A549 (cell line): ENCODE results near the gene PHYH. TPM values are rescaled to one million over a fixed set of nuclear protein-coding genes. Genes with fewer than 3 reads are reported as not detected.

Source experiments
- ATAC-seq, 2 experiments: fragments of 200-7000 bp in 1 of 2; fragments of >200 bp in 1 of 2; cut with Nextera tagmentation in 1 of 2; cut with Tn5 transposase in 1 of 2; 3 replicates each; pipeline versions ENCODE4 v1.8.0 to v1.9.1; 2018 to 2020; ENCODE audit warnings: mild to moderate bottlenecking in 1 of 2, moderate library complexity in 1 of 2
- CTCF ChIA-PET: fragments of 300-600 bp; sonication (Branson Sonifier 250); formaldehyde crosslinking; extraction: SDS; loops from one replicate; lab custom pipeline; 2021; ENCODE audit warnings: antibody characterized with exemption, inconsistent platforms; lab: Yijun Ruan, JAX
- POLR2A ChIA-PET: fragments of 350-600 bp; formaldehyde crosslinking; extraction: SDS; loops from one replicate; lab custom pipeline; 2021; ENCODE audit warnings: antibody characterized with exemption, inconsistent platforms; lab: Yijun Ruan, JAX
- DNase-seq, 2 experiments: peaks; one replicate each; pipeline versions ENCODE4 v3.0.0 to v3.0.0-alpha.2; 2011 to 2016; ENCODE audit warnings: low read depth in 1 of 2, low spot score in 1 of 2
- FAIRE-seq: peaks from 2 replicates; lab custom pipeline; 2011; peaks lifted over from hg19 to GRCh38; lab: Jason Lieb, UNC
- H3K27ac ChIP-seq, 2 experiments: fragments of >200 bp; sonication (Bioruptor Twin); formaldehyde crosslinking; 3 replicates each; pipeline ENCODE4 v1.5.1; 2016 to 2017
- H3K4me1 ChIP-seq: fragments of >200 bp; sonication (Bioruptor Twin); formaldehyde crosslinking; 3 replicates; pipeline ENCODE4 v1.6.1; 2016
- H3K4me2 ChIP-seq: fragments of >200 bp; sonication (Bioruptor Twin); formaldehyde crosslinking; 3 replicates; pipeline ENCODE4 v1.6.1; 2016
- H3K4me3 ChIP-seq: fragments of >200 bp; sonication (Bioruptor Twin); formaldehyde crosslinking; 3 replicates; pipeline ENCODE4 v1.5.1; 2016
- H3K9me3 ChIP-seq: fragments of >200 bp; sonication (Bioruptor Twin); formaldehyde crosslinking; 3 replicates; pipeline ENCODE4 v1.6.1; 2016
- CBX2 ChIP-seq: fragments of 200-600 bp; sonication (generic); IDR thresholded peaks from 2 replicates; pipeline ENCODE4 v1.6.1; 2016; ENCODE audit warnings: low read depth, mild to moderate bottlenecking, borderline replicate concordance
- EHF ChIP-seq: fragments of 250-450 bp; sonication (Bioruptor Pico); IDR thresholded peaks from 2 replicates; pipeline ENCODE4 v1.5.0; 2020; ENCODE audit warnings: mild to moderate bottlenecking
- ESRRA ChIP-seq: fragments of 150-350 bp; IDR thresholded peaks from 2 replicates; pipeline ENCODE4 v1.6.1; 2014; ENCODE audit warnings: mild to moderate bottlenecking, low read length, borderline replicate concordance
- FOXS1 ChIP-seq: fragments of 250-450 bp; sonication (Bioruptor Pico); IDR thresholded peaks from 2 replicates; pipeline ENCODE4 v1.5.0; 2020; ENCODE audit warnings: mild to moderate bottlenecking, moderate library complexity
- GATA3 ChIP-seq: IDR thresholded peaks from 2 replicates; pipeline ENCODE4 v1.6.1; 2012; ENCODE audit warnings: borderline replicate concordance
- HEYL ChIP-seq: fragments of 250-450 bp; sonication (Bioruptor Pico); IDR thresholded peaks from 2 replicates; pipeline ENCODE4 v1.8.0; 2021; ENCODE audit warnings: mild to moderate bottlenecking, moderate library complexity
- HOXA7 ChIP-seq: fragments of 250-450 bp; sonication (Bioruptor Pico); IDR thresholded peaks from 2 replicates; pipeline ENCODE4 v1.5.0; 2020; ENCODE audit warnings: mild to moderate bottlenecking, moderate library complexity
- KDM1A ChIP-seq: fragments of 200-600 bp; sonication (generic); IDR thresholded peaks from 2 replicates; pipeline ENCODE4 v1.6.1; 2016; ENCODE audit warnings: low read depth, mild to moderate bottlenecking
- MAFK ChIP-seq: fragments of 450-650 bp; IDR thresholded peaks from 2 replicates; pipeline ENCODE4 v1.6.1; 2014; ENCODE audit not compliant: partially characterized antibody
- NPAS2 ChIP-seq: fragments of 250-450 bp; sonication (Bioruptor Pico); IDR thresholded peaks from 2 replicates; pipeline ENCODE4 v1.8.0; 2022; ENCODE audit warnings: mild to moderate bottlenecking, moderate library complexity, borderline replicate concordance
- POLR2AphosphoS2 ChIP-seq: conservative IDR thresholded peaks from 2 replicates; pipeline ENCODE4 v1.6.1; 2012; ENCODE audit warnings: low read length, improper control_type of control experiment, inconsistent platforms
- RAD21 ChIP-seq, 2 experiments: fragments of >200 bp in 1 of 2; sonication (Bioruptor Twin) in 1 of 2; formaldehyde crosslinking in 1 of 2; IDR thresholded peaks in 1 of 2; conservative IDR thresholded peaks in 1 of 2; 2 replicates in 1 of 2; 3 replicates in 1 of 2; pipeline ENCODE4 v1.6.1; 2012 to 2018; ENCODE audit warnings: inconsistent platforms in 1 of 2
- RARB ChIP-seq: fragments of 250-450 bp; sonication (Bioruptor Pico); IDR thresholded peaks from 2 replicates; pipeline ENCODE4 v1.8.0; 2021; ENCODE audit warnings: mild to moderate bottlenecking, moderate library complexity
- RCOR1 ChIP-seq: fragments of 150-350 bp; IDR thresholded peaks from 2 replicates; pipeline ENCODE4 v1.6.1; 2014; ENCODE audit warnings: antibody characterized with exemption, low read length, low read depth
- RFX5 ChIP-seq: fragments of 450-650 bp; IDR thresholded peaks from 2 replicates; pipeline ENCODE4 v1.7.1; 2014; ENCODE audit warnings: antibody characterized with exemption, mild to moderate bottlenecking, moderate library complexity
- SMC3 ChIP-seq: fragments of >200 bp; sonication (Bioruptor Twin); formaldehyde crosslinking; IDR thresholded peaks from 3 replicates; pipeline ENCODE4 v1.6.1; 2018; ENCODE audit warnings: inconsistent platforms
- ZSCAN20 ChIP-seq: fragments of 250-450 bp; sonication (Bioruptor Pico); IDR thresholded peaks from 2 replicates; pipeline ENCODE4 v1.8.0; 2022; ENCODE audit warnings: mild to moderate bottlenecking, moderate library complexity
- WGBS: methylation state at CpG from one replicate; pipeline ENCODE4 v1.1.6; 2017; ENCODE audit errors: missing lambda C conversion rate; 5-methylcytosine and 5-hydroxymethylcytosine counted together
- polyA plus RNA-seq, 4 experiments: library from polyadenylated mRNA; depleted of rRNA in 3 of 4; stranded (reverse); fragments of >200 nt; fragmentation: RNase III in 1 of 4; extraction: RNeasy Plus Mini Kit Qiagen cat#74134 plus additional on column Dnase treatment in 1 of 4; gene quantifications; 2 replicates in 3 of 4; 3 replicates in 1 of 4; pipeline ENCODE4 v1.2.3, GENCODE V29; 2011 to 2017
- TF ChIP-seq, protein P1 (sequence below): fragments of 250-450 bp; sonication (Bioruptor Pico); IDR thresholded peaks from 2 replicates; pipeline ENCODE4 v1.5.0; 2020; ENCODE audit warnings: low read depth, mild to moderate bottlenecking, moderate library complexity
- TF ChIP-seq, protein P2 (sequence below): fragments of >200 bp; sonication (Bioruptor Twin); formaldehyde crosslinking; IDR thresholded peaks from 3 replicates; pipeline ENCODE4 v1.5.1; 2016
- TF ChIP-seq, protein P3 (sequence below): fragments of 150-350 bp; IDR thresholded peaks from 2 replicates; pipeline ENCODE4 v1.6.1; 2014; ENCODE audit warnings: low read depth, mild to moderate bottlenecking, low read length
- TF ChIP-seq, protein P4 (sequence below): IDR thresholded peaks from 2 replicates; pipeline ENCODE4 v1.6.1; 2012; ENCODE audit warnings: low read depth, borderline replicate concordance
- TF ChIP-seq, protein P5 (sequence below): IDR thresholded peaks from 2 replicates; pipeline ENCODE4 v1.6.1; 2012

The PHYH gene
- polyA plus RNA-seq, 2 of the 4 experiments (the other 2 are of a cell fraction), result 25.6 to 26.3 TPM

- Histone ChIP-seq H3K9me3 (no peaks in the 10 kb centered on the region), H3K4me3 (no peak overlapping the region), H3K4me1 (no peaks in the 10 kb centered on the region), H3K27ac (no peak overlapping the region), H3K4me2 (no peak overlapping the region)
- ATAC-seq, result no peak
- TF ChIP-seq POLR2AphosphoS2 (no peak), MAFK (no peak), FOXS1 (CRISPR knock-in tag) (no peak), NPAS2 (no peak), HOXA7 (CRISPR knock-in tag) (no peak), CBX2 (no peak), HEYL (CRISPR knock-in tag) (no peak), GATA3 (no peak), SMC3 (no peak), ESRRA (no peak), RFX5 (no peak), EHF (CRISPR knock-in tag) (no peak), RAD21 (conservative IDR thresholded peaks at IDR 0.05 in 1 of 2, IDR thresholded peaks at IDR 0.05 in 1 of 2) (no peak), RARB (no peak), ZSCAN20 (CRISPR knock-in tag) (no peak), KDM1A (no peak)
- TF ChIP-seq, protein P1, sequence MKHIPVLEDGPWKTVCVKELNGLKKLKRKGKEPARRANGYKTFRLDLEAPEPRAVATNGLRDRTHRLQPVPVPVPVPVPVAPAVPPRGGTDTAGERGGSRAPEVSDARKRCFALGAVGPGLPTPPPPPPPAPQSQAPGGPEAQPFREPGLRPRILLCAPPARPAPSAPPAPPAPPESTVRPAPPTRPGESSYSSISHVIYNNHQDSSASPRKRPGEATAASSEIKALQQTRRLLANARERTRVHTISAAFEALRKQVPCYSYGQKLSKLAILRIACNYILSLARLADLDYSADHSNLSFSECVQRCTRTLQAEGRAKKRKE, result no peak
- TF ChIP-seq, protein P2, sequence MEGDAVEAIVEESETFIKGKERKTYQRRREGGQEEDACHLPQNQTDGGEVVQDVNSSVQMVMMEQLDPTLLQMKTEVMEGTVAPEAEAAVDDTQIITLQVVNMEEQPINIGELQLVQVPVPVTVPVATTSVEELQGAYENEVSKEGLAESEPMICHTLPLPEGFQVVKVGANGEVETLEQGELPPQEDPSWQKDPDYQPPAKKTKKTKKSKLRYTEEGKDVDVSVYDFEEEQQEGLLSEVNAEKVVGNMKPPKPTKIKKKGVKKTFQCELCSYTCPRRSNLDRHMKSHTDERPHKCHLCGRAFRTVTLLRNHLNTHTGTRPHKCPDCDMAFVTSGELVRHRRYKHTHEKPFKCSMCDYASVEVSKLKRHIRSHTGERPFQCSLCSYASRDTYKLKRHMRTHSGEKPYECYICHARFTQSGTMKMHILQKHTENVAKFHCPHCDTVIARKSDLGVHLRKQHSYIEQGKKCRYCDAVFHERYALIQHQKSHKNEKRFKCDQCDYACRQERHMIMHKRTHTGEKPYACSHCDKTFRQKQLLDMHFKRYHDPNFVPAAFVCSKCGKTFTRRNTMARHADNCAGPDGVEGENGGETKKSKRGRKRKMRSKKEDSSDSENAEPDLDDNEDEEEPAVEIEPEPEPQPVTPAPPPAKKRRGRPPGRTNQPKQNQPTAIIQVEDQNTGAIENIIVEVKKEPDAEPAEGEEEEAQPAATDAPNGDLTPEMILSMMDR, result no peak
- TF ChIP-seq, protein P3, sequence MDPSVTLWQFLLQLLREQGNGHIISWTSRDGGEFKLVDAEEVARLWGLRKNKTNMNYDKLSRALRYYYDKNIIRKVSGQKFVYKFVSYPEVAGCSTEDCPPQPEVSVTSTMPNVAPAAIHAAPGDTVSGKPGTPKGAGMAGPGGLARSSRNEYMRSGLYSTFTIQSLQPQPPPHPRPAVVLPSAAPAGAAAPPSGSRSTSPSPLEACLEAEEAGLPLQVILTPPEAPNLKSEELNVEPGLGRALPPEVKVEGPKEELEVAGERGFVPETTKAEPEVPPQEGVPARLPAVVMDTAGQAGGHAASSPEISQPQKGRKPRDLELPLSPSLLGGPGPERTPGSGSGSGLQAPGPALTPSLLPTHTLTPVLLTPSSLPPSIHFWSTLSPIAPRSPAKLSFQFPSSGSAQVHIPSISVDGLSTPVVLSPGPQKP, result no peak
- TF ChIP-seq, protein P4, sequence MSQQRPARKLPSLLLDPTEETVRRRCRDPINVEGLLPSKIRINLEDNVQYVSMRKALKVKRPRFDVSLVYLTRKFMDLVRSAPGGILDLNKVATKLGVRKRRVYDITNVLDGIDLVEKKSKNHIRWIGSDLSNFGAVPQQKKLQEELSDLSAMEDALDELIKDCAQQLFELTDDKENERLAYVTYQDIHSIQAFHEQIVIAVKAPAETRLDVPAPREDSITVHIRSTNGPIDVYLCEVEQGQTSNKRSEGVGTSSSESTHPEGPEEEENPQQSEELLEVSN, result no peak
- CTCF ChIA-PET, result interaction anchor here (1.1 kb wide), 1 partner anchor 35 kb away, joined by 3 read pairs; no protein-coding TSS in a partner anchor
- no peak for FAIRE-seq
- POLR2A ChIA-PET, result interaction anchor here (0.5 kb wide), 2 partner anchors 19 to 80 kb away, joined by 3 to 4 read pairs; no protein-coding TSS in a partner anchor
- WGBS, result 50% methylated on average over 2 of the region's 2 CpGs
- no peak for DNase-seq
Observed at GRCh38 chr10:13256627-13257026, 43.2 kb downstream of the PHYH start.

- no peak overlapping the region for H3K27ac ChIP-seq
- ChIA-PET CTCF (no interaction called here), POLR2A (no interaction called here)
- no peaks in the 10 kb centered on the region for H3K4me1 ChIP-seq
- H3K4me2 ChIP-seq, result no peak overlapping the region
- FAIRE-seq (no peak), DNase-seq (no peak), ATAC-seq (no peak)
- WGBS, result 57% methylated on average over 4 of the region's 4 CpGs
- no peak overlapping the region for H3K4me3 ChIP-seq
- TF ChIP-seq, protein P5, sequence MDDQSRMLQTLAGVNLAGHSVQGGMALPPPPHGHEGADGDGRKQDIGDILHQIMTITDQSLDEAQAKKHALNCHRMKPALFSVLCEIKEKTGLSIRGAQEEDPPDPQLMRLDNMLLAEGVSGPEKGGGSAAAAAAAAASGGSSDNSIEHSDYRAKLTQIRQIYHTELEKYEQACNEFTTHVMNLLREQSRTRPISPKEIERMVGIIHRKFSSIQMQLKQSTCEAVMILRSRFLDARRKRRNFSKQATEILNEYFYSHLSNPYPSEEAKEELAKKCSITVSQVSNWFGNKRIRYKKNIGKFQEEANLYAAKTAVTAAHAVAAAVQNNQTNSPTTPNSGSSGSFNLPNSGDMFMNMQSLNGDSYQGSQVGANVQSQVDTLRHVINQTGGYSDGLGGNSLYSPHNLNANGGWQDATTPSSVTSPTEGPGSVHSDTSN, result no peak
- TF ChIP-seq HOXA7 (CRISPR knock-in tag), result no peak
- TF ChIP-seq RCOR1, result no peak
- H3K9me3 ChIP-seq, result no peaks in the 10 kb centered on the region
Observed at GRCh38 chr10:13253726-13254125, 46.1 kb downstream of the PHYH start.
